Measurements from ENCODE around the gene GFM2.
"Not testable (repeated sequence)": the region's sequence is repeated elsewhere in the genome, so short reads cannot be mapped to it uniquely, and the experiment has no call there.

Gene GFM2

GRCh38 chr5:74765201-74765600 lies 1.7 kb downstream of the GFM2 start:
- Histone ChIP-seq H3K9ac (ENCODE audit: low read length) (no peak overlapping the region), H3K4me3 (ENCODE audit: low read depth, low read length, poor library complexity, severe bottlenecking) (no peak overlapping the region), H3F3A (ENCODE audit: insufficient read depth, low read length) (peaks cover 4% of the 10 kb centered on the region; the same call in 1 of the 2 replicates), H2AFZ (ENCODE audit: low read length) (no peak overlapping the region), H3K9me2 (ENCODE audit: low read depth, low read length) (no peaks in the 10 kb centered on the region), H3K4me2 (ENCODE audit: low read length) (peak overlapping the region; percentile 86; the same call in 1 of the 2 replicates), H3K9me3 (ENCODE audit: low read length) (no peaks in the 10 kb centered on the region), H4K20me1 (ENCODE audit: insufficient read depth, low read length) (no peaks in the 10 kb centered on the region; the same call in 1 of the 2 replicates), H3K27me3 (ENCODE audit: insufficient read depth, low read length) (no peaks in the 10 kb centered on the region), H3K27ac (ENCODE audit: low read depth, low read length, poor library complexity, severe bottlenecking) (no peak overlapping the region), H3K36me3 (ENCODE audit: insufficient read depth, low read length) (peaks cover 45% of the 10 kb centered on the region), H3K79me2 (ENCODE audit: insufficient read depth, low read length) (peaks cover 46% of the 10 kb centered on the region), H3K4me1 (ENCODE audit: insufficient read depth, low read length, severe bottlenecking) (peaks cover 34% of the 10 kb centered on the region)
- TF ChIP-seq, protein P1, sequence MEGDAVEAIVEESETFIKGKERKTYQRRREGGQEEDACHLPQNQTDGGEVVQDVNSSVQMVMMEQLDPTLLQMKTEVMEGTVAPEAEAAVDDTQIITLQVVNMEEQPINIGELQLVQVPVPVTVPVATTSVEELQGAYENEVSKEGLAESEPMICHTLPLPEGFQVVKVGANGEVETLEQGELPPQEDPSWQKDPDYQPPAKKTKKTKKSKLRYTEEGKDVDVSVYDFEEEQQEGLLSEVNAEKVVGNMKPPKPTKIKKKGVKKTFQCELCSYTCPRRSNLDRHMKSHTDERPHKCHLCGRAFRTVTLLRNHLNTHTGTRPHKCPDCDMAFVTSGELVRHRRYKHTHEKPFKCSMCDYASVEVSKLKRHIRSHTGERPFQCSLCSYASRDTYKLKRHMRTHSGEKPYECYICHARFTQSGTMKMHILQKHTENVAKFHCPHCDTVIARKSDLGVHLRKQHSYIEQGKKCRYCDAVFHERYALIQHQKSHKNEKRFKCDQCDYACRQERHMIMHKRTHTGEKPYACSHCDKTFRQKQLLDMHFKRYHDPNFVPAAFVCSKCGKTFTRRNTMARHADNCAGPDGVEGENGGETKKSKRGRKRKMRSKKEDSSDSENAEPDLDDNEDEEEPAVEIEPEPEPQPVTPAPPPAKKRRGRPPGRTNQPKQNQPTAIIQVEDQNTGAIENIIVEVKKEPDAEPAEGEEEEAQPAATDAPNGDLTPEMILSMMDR (IDR thresholded peaks at IDR 0.05; ENCODE audit: low read length) = no peak
- no peak for TF ChIP-seq EZH2 (IDR thresholded peaks at IDR 0.05; ENCODE audit: borderline replicate concordance, low read length)

DNA sequence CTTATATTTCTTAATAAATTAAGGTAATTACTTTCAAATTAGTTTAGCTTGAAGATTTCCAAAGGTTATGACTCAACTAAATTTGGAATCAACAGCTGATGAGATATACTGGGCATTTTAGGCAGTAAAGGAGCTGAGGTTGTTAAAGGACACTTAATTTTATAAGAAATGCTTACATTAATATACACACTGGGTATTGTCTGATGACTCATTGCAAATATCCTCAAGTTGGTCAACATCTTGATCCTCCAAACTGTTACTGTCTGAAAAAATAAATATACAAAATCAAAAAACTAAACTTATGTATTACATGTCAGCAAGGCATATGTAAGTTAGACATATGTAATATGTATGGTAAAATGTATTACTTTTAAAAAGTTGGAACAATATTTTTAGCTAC lies 3.4 kb downstream of the GFM2 start:
- no peaks in the 10 kb centered on the region for H3K27me3 ChIP-seq (ENCODE audit: insufficient read depth, low read length)
- peaks cover 33% of the 10 kb centered on the region for H3K4me1 ChIP-seq (ENCODE audit: insufficient read depth, low read length, severe bottlenecking)
- H3K36me3 ChIP-seq (ENCODE audit: insufficient read depth, low read length) = peaks cover 39% of the 10 kb centered on the region
- no peak overlapping the region for H3K4me2 ChIP-seq (ENCODE audit: low read length)
- H4K20me1 ChIP-seq (ENCODE audit: insufficient read depth, low read length) = no peaks in the 10 kb centered on the region; the same call in 1 of the 2 replicates
- no peak overlapping the region for H2AFZ ChIP-seq (ENCODE audit: low read length)
- H3K4me3 ChIP-seq (ENCODE audit: low read depth, low read length, poor library complexity, severe bottlenecking) = no peak overlapping the region
- no peak overlapping the region for H3K9ac ChIP-seq (ENCODE audit: low read length)
- no peaks in the 10 kb centered on the region for H3K9me3 ChIP-seq (ENCODE audit: low read length)
- H3K79me2 ChIP-seq (ENCODE audit: insufficient read depth, low read length) = peaks cover 45% of the 10 kb centered on the region
- no peak overlapping the region for H3K27ac ChIP-seq (ENCODE audit: low read depth, low read length, poor library complexity, severe bottlenecking)
- TF ChIP-seq EZH2 (IDR thresholded peaks at IDR 0.05; ENCODE audit: borderline replicate concordance, low read length) = no peak
- peaks cover 4% of the 10 kb centered on the region; the same call in 1 of the 2 replicates for H3F3A ChIP-seq (ENCODE audit: insufficient read depth, low read length)
- H3K9me2 ChIP-seq (ENCODE audit: low read depth, low read length) = no peaks in the 10 kb centered on the region

DNA sequence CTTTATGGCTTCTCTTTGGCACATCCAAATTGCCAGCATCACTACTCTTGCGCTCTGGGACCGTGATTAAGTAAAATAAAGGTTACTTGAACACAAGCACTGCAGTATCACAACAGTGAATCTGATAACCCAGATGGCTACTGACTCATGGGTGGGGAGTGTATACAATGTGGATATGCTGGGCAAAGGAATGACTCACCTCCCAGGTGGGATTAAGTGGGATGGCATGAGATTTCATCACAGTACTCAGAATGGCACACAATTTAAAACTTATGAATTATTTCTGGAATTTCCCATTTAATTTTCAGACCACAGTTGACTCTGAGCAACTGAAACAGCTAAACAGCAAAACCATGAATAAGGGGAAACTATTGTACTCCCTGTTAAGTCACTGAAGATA lies 4.3 kb downstream of the GFM2 start:
- peaks cover 36% of the 10 kb centered on the region for H3K79me2 ChIP-seq (ENCODE audit: insufficient read depth, low read length)
- peaks cover 48% of the 10 kb centered on the region for H3K36me3 ChIP-seq (ENCODE audit: insufficient read depth, low read length)
- peaks cover 4% of the 10 kb centered on the region; the same call in 1 of the 2 replicates for H3F3A ChIP-seq (ENCODE audit: insufficient read depth, low read length)
- H3K4me1 ChIP-seq (ENCODE audit: insufficient read depth, low read length, severe bottlenecking) = peaks cover 24% of the 10 kb centered on the region
- no peaks in the 10 kb centered on the region for H3K27me3 ChIP-seq (ENCODE audit: insufficient read depth, low read length)
- no peaks in the 10 kb centered on the region for H3K9me2 ChIP-seq (ENCODE audit: low read depth, low read length)
- no peaks in the 10 kb centered on the region for H3K9me3 ChIP-seq (ENCODE audit: low read length)
- no peak overlapping the region for H3K27ac ChIP-seq (ENCODE audit: low read depth, low read length, poor library complexity, severe bottlenecking)
- no peaks in the 10 kb centered on the region; the same call in 1 of the 2 replicates for H4K20me1 ChIP-seq (ENCODE audit: insufficient read depth, low read length)
- no peak overlapping the region for H2AFZ ChIP-seq (ENCODE audit: low read length)
- no peak overlapping the region for H3K9ac ChIP-seq (ENCODE audit: low read length)
- no peak overlapping the region for H3K4me2 ChIP-seq (ENCODE audit: low read length)
- TF ChIP-seq, protein P1 (IDR thresholded peaks at IDR 0.05; ENCODE audit: low read length) = no peak
- no peak for TF ChIP-seq EZH2 (IDR thresholded peaks at IDR 0.05; ENCODE audit: borderline replicate concordance, low read length)
- no peak overlapping the region for H3K4me3 ChIP-seq (ENCODE audit: low read depth, low read length, poor library complexity, severe bottlenecking)

DNA sequence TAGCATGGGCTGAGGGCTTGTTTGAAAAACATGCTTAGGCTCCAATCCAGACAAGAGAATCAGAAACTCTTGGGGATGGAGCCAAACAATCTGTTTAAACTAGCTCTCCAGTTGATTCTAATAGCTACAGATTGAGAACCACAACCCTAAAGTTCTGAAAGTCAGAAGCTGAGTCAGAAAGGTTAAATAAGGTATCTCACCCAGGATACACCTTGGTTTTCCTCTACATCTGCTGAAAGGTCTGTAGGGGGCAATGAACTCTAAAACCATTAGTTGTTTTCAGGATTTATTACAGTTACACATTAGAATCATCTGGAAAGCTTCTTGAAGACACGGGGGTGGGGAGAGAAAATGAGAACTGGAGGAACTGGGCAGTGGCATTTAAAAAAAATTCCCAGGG lies 5.7 kb downstream of the GFM2 start:
- Histone ChIP-seq H3K9ac (ENCODE audit: low read length) (no peak overlapping the region), H4K20me1 (ENCODE audit: insufficient read depth, low read length) (no peaks in the 10 kb centered on the region; the same call in 1 of the 2 replicates), H3K36me3 (ENCODE audit: insufficient read depth, low read length) (peaks cover 62% of the 10 kb centered on the region), H3K4me3 (ENCODE audit: low read depth, low read length, poor library complexity, severe bottlenecking) (no peak overlapping the region), H3K27ac (ENCODE audit: low read depth, low read length, poor library complexity, severe bottlenecking) (no peak overlapping the region), H3K9me3 (ENCODE audit: low read length) (no peaks in the 10 kb centered on the region), H3F3A (ENCODE audit: insufficient read depth, low read length) (peaks cover 4% of the 10 kb centered on the region; the same call in 1 of the 2 replicates), H3K27me3 (ENCODE audit: insufficient read depth, low read length) (no peaks in the 10 kb centered on the region), H3K9me2 (ENCODE audit: low read depth, low read length) (no peaks in the 10 kb centered on the region), H3K79me2 (ENCODE audit: insufficient read depth, low read length) (peaks cover 25% of the 10 kb centered on the region), H3K4me2 (ENCODE audit: low read length) (no peak overlapping the region), H2AFZ (ENCODE audit: low read length) (no peak overlapping the region), H3K4me1 (ENCODE audit: insufficient read depth, low read length, severe bottlenecking) (peaks cover 22% of the 10 kb centered on the region)
- no peak for TF ChIP-seq EZH2 (IDR thresholded peaks at IDR 0.05; ENCODE audit: borderline replicate concordance, low read length)
- TF ChIP-seq, protein P1 (IDR thresholded peaks at IDR 0.05; ENCODE audit: low read length) = no peak

- H2AFZ ChIP-seq (ENCODE audit: low read length); H4K20me1 ChIP-seq (ENCODE audit: insufficient read depth, low read length); H3K4me3 ChIP-seq (ENCODE audit: low read depth, low read length, poor library complexity, severe bottlenecking); H3K9me3 ChIP-seq (ENCODE audit: low read length); H3K9me2 ChIP-seq (ENCODE audit: low read depth, low read length); H3K4me2 ChIP-seq (ENCODE audit: low read length); H3K27me3 ChIP-seq (ENCODE audit: insufficient read depth, low read length); H3F3A ChIP-seq (ENCODE audit: insufficient read depth, low read length); H3K9ac ChIP-seq (ENCODE audit: low read length); H3K4me1 ChIP-seq (ENCODE audit: insufficient read depth, low read length, severe bottlenecking); H3K79me2 ChIP-seq (ENCODE audit: insufficient read depth, low read length); H3K27ac ChIP-seq (ENCODE audit: low read depth, low read length, poor library complexity, severe bottlenecking): not testable (repeated sequence)
- H3K36me3 ChIP-seq (ENCODE audit: insufficient read depth, low read length) = peaks cover 75% of the 10 kb centered on the region
Observed at GRCh38 chr5:74748742-74749141, 18.2 kb downstream of the GFM2 start.
